Pancreas (tissue), 10 donors: ENCODE results near the gene AKAP13. TPM values are rescaled to one million over a fixed set of nuclear protein-coding genes. Genes with fewer than 3 reads are reported as not detected.

Experiments
- ATAC-seq, 4 donors: fragments of 200-7000 bp; cut with Tn5 transposase; one replicate each; pipeline versions ENCODE4 v1.8.0 to v1.9.1; 2020; ENCODE audit warnings: mild to moderate bottlenecking in 4 of 4, moderate library complexity in 4 of 4
- DNase-seq, 6 donors: peaks; one replicate each; pipeline ENCODE4 v3.0.0-alpha.2; 2020
- FAIRE-seq: peaks from 2 replicates; lab custom pipeline; 2012; peaks lifted over from hg19 to GRCh38; lab: Jason Lieb, UNC
- H3K27ac ChIP-seq, 4 donors: fragments of 200-600 bp; sonication (generic); 1 replicate in 3 of 4; 2 replicates in 1 of 4; pipeline versions ENCODE4 v1.5.0 to v1.8.0; 2020
- H3K27me3 ChIP-seq, 4 donors: fragments of 200-600 bp; one replicate each; pipeline ENCODE4 v1.8.0; 2021
- H3K36me3 ChIP-seq, 3 donors: fragments of 200-600 bp; sonication (generic) in 1 of 3; one replicate each; pipeline versions ENCODE4 v1.5.0 to v1.8.0; 2020 to 2021
- H3K4me1 ChIP-seq, 3 donors: fragments of 200-600 bp; one replicate each; pipeline ENCODE4 v1.8.0; 2021
- H3K4me3 ChIP-seq, 4 donors: fragments of 200-600 bp; sonication (generic) in 2 of 4; one replicate each; pipeline versions ENCODE4 v1.5.0 to v1.8.0; 2020 to 2021
- H3K9me3 ChIP-seq, 4 donors: fragments of 200-600 bp; one replicate each; pipeline ENCODE4 v1.8.0; 2021
- CTCF ChIP-seq, 4 donors: fragments of 200-600 bp; sonication (generic) in 3 of 4; IDR thresholded peaks; one replicate each; pipeline versions ENCODE4 v1.5.0 to v1.8.0; 2021; ENCODE audit warnings: antibody characterized with exemption in 4 of 4
- WGBS, 2 donors: extraction: QIAGEN DNeasy Blood & Tissue Kit; methylation state at CpG; one replicate each; pipeline ENCODE4 v1.1.7; 2013; 5-methylcytosine and 5-hydroxymethylcytosine counted together
- intact Hi-C, 3 donors: fragments of 100-400 bp; cut with DNase I; formaldehyde crosslinking; loops; one replicate each; pipeline versions ENCODE4 v1.11.1 to v1.14.2; 2022
- polyA plus RNA-seq, 2 donors: library from polyadenylated mRNA; stranded (reverse); fragments of 200-250 nt; gene quantifications; one replicate each; pipeline ENCODE4 v1.2.3, GENCODE V29; 2013
- total RNA-seq, 6 donors: library from RNA; stranded (reverse); fragmentation: NEBNext Ultra II Directional in 4 of 6; extraction: Animal tissue kit (Norgen Biotek cat#: 25700) in 4 of 6; gene quantifications; one replicate each; pipeline versions ENCODE4 v1.2.1 to v1.2.4, GENCODE V29; 2021 to 2023
- donor health status: healthy with polysubstance abuse.
- donor health status: DM: no; HTN: no; CAD: no; lungs with moderate emphysema.
- donor health status: DM: no; HTN: no; CAD: no.
- donor health status: control.
- donor health status: control.
- donor health status: Bipolar disorder and iron deficiency.
- donor health status: DM: yes; HTN: yes; CAD: no.
- donor health status: DM: no; HTN: no; CAD: no.
- donor health status: DM: no; HTN: no; CAD: no.
- donor health status: DM: yes; HTN: yes; CAD: no.

Gene AKAP13
- total and polyA plus RNA-seq, 8 donors, result 64.9 to 139 (median 89.9) TPM

GRCh38 chr15:85514413-85514812, 134.0 kb downstream of the AKAP13 start:
- Histone ChIP-seq H3K36me3 (no peaks in the 10 kb centered on the region), H3K4me3 (no peak overlapping the region), H3K4me1 (peaks cover 0 to 19% (median 3%) of the 10 kb centered on the region in 3 donors), H3K27ac (peak overlapping the region in 2 of 4 donors; percentile 13 to 16), H3K9me3 (no peaks in the 10 kb centered on the region), H3K27me3 (no peaks in the 10 kb centered on the region)
- intact Hi-C loops, result no loop called here
- FAIRE-seq, result no peak
- TF ChIP-seq CTCF (IDR thresholded peaks at IDR 0.05), result no peak
- DNase-seq, result no peak
- ATAC-seq, result peak in 1 of 4 donors; percentile 38
- 34 to 37% methylated on average over 3 of the region's 3 CpGs for WGBS, 2 donors

- peak in 3 of 4 donors; percentile 55 to 89 (median 78) for ATAC-seq
- Histone ChIP-seq H3K36me3 (no peaks in the 10 kb centered on the region), H3K4me3 (no peak overlapping the region), H3K27me3 (no peaks in the 10 kb centered on the region), H3K9me3 (no peaks in the 10 kb centered on the region), H3K27ac (peak overlapping the region in 1 of 4 donors; percentile 3), H3K4me1 (peaks cover 0 to 19% (median 3%) of the 10 kb centered on the region in 3 donors)
- no peak for TF ChIP-seq CTCF (IDR thresholded peaks at IDR 0.05)
- WGBS, 2 donors, result 22 to 26% methylated on average over 4 of the region's 4 CpGs
- intact Hi-C loops, result no loop called here
- no peak for FAIRE-seq
- no peak for DNase-seq
Measured at GRCh38 chr15:85515212-85515611, 134.8 kb downstream of the AKAP13 start.

GRCh38 chr15:85517086-85517485, 136.7 kb downstream of the AKAP13 start:
- FAIRE-seq (no peak), DNase-seq (no peak), ATAC-seq (no peak)
- H3K36me3 ChIP-seq, result no peaks in the 10 kb centered on the region
- no peak overlapping the region for H3K27ac ChIP-seq
- TF ChIP-seq CTCF (IDR thresholded peaks at IDR 0.05), result no peak
- peaks cover 0 to 19% (median 3%) of the 10 kb centered on the region in 3 donors for H3K4me1 ChIP-seq
- H3K27me3 ChIP-seq, result no peaks in the 10 kb centered on the region
- intact Hi-C loops, result no loop called here
- H3K9me3 ChIP-seq, result no peaks in the 10 kb centered on the region
- WGBS, 2 donors, result 88 to 97% methylated on average over 1 of the region's 1 CpG
- H3K4me3 ChIP-seq, result no peak overlapping the region

- Histone ChIP-seq H3K36me3 (no peaks in the 10 kb centered on the region), H3K9me3 (no peaks in the 10 kb centered on the region), H3K27ac (no peak overlapping the region), H3K4me3 (no peak overlapping the region), H3K27me3 (no peaks in the 10 kb centered on the region), H3K4me1 (peaks cover 0 to 19% (median 3%) of the 10 kb centered on the region in 3 donors)
- FAIRE-seq (no peak), DNase-seq (no peak), ATAC-seq (no peak)
- WGBS, 2 donors, result 79 to 96% methylated on average over 5 of the region's 5 CpGs
- no peak for TF ChIP-seq CTCF (IDR thresholded peaks at IDR 0.05)
- intact Hi-C loops, result no loop called here
Measured at GRCh38 chr15:85518979-85519761, 138.8 kb downstream of the AKAP13 start.

GRCh38 chr15:85520650-85521049, 140.2 kb downstream of the AKAP13 start:
- H3K27ac ChIP-seq, result no peak overlapping the region
- TF ChIP-seq CTCF (IDR thresholded peaks at IDR 0.05), result no peak
- FAIRE-seq, result no peak
- no peak for DNase-seq
- H3K4me1 ChIP-seq, result peaks cover 0 to 8% (median 0%) of the 10 kb centered on the region in 3 donors
- H3K4me3 ChIP-seq, result no peak overlapping the region
- H3K36me3 ChIP-seq, result no peaks in the 10 kb centered on the region
- WGBS, 2 donors, result 58 to 74% methylated on average over 3 of the region's 3 CpGs
- no peaks in the 10 kb centered on the region for H3K9me3 ChIP-seq
- intact Hi-C loops, result no loop called here
- no peak for ATAC-seq
- H3K27me3 ChIP-seq, result no peaks in the 10 kb centered on the region
